ENCODE data around the gene HYPK.

The HYPK gene

DNA sequence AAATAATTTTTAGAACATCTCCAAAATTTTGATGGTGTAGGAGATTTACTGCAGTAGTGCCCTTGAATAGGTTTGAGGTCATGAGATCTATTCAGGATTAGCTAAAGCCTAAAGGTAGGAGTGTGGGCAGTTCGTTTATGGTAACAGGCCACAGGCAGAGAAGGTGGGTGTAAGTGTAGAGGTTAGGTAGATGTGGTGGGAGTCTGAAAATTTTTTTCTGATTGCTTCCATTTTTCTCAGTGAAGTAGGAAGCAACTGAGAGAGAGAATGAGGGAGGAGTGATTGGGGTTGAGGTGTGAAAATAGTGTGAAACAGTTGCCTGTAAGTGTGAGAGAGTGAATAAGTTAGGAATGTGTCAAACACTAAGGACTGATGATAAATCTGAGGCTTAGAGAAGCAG, 21.4 kb upstream of the HYPK start:
- no peak for TF ChIP-seq CTCF (conservative IDR thresholded peaks at IDR 0.05; ENCODE audit: low read length)
- no peak overlapping the region for H3K4me3 ChIP-seq (ENCODE audit: low read length)
- no peak for DNase-seq (ENCODE audit: low read depth)

DNA sequence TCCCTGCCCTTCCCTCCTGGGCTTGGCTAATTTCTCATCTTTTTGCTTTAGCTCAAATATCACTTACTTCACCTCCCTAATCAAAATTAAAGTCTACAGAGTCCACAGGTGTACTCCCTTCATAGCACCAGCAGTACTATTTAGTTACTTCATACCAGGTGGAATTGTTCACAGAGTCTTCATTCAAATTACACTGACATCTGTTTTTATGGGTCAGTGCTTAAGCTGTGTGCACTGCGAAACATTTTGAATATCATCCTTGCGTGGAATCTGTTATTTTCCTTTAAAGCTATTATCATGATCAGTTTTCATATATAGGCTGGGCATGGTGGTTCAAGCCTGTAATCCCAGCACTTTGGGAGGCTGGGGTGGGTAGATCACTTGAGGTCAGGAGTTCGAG, 11.0 kb upstream of the HYPK start:
- no peak for TF ChIP-seq CTCF (conservative IDR thresholded peaks at IDR 0.05; ENCODE audit: low read length)
- H3K4me3 ChIP-seq (ENCODE audit: low read length): no peak overlapping the region
- DNase-seq (ENCODE audit: low read depth): no peak

DNA sequence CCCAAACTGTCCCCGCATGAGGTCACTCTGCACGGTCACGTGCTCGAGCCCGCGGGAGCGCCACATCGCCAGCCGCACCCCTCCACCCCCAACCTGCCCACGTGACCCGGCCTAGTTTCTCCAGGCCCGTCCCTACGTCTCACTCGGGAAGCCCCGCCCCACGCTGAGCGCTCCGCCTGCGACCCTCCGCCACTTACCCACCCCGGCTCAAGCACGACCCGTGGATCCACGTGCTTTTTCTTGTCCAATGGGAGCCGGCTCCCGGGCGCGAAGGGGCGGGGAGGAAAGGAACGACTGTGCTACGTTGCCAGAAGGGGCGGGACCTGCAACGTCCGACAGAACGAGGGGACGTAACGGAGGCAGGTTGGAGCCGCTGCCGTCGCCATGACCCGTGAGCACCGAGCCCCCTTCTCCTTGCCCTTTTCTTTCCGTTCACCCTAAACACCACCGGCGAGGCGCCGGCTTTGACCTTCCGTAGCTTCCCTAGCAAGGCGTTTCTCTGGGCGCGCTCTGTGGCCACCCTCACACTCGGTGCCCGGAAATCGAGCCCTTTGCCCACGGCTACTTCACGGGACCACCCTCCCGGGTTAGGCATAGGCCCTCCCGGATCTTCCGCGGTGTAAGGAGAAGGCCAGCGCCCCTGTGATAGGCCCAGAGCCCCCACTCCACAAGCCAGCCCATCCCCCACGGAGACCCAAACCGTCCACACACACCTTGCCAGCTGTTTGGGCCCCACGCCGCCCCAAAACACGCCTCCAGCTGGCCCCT, 8.2 kb upstream of the HYPK start, which contains the start of gene SERF2:
Gene SERF2 (plus strand): TSS at position 328 of the 768 bp plus-strand sequence. CDS start 57 bp downstream, at position 385.
- peak; percentile 100 for DNase-seq (ENCODE audit: low read depth)
- no peak for TF ChIP-seq CTCF (conservative IDR thresholded peaks at IDR 0.05; ENCODE audit: low read length)
- H3K4me3 ChIP-seq (ENCODE audit: low read length): peak within 1 kb of the TSS; percentile 100

- peak; percentile 53 for DNase-seq (ENCODE audit: low read depth)
- H3K4me3 ChIP-seq (ENCODE audit: low read length): peak overlapping the region; percentile 100
These were observed 7.5 kb upstream of the HYPK start for GRCh38 chr15:43792761-43793476.

GRCh38 chr15:43793647-43794046, 6.8 kb upstream of the HYPK start:
- peak overlapping the region; percentile 100 for H3K4me3 ChIP-seq (ENCODE audit: low read length)
- no peak for TF ChIP-seq CTCF (conservative IDR thresholded peaks at IDR 0.05; ENCODE audit: low read length)
- no peak for DNase-seq (ENCODE audit: low read depth)

More at GRCh38 chr15:43792761-43793476, 7.5 kb upstream of the HYPK start:
- peak; percentile 44 for TF ChIP-seq CTCF (conservative IDR thresholded peaks at IDR 0.05; ENCODE audit: low read length)

GRCh38 chr15:43794269-43795037, 5.9 kb upstream of the HYPK start:
- TF ChIP-seq CTCF (conservative IDR thresholded peaks at IDR 0.05; ENCODE audit: low read length): no peak
- peak; percentile 65 for DNase-seq (ENCODE audit: low read depth)
- peak overlapping the region; percentile 100 for H3K4me3 ChIP-seq (ENCODE audit: low read length)

All from AG10803 (cell line).